Breast epithelium (tissue), 3 donors: Measurements from ENCODE around the gene RNF123.

Source experiments
- POLR2A ChIP-seq: fragments of 450-650 bp; IDR thresholded peaks from one replicate; pipeline ENCODE4 v1.6.1; 2016; ENCODE audit warnings: antibody characterized with exemption, mild to moderate bottlenecking, moderate library complexity
- TF ChIP-seq, protein P1 (sequence below), 3 donors: fragments of 450-650 bp; IDR thresholded peaks; one replicate each; pipeline ENCODE4 v1.5.1; 2016 to 2017; ENCODE audit warnings: antibody characterized with exemption in 3 of 3, mild to moderate bottlenecking in 3 of 3, moderate library complexity in 3 of 3

DNA sequence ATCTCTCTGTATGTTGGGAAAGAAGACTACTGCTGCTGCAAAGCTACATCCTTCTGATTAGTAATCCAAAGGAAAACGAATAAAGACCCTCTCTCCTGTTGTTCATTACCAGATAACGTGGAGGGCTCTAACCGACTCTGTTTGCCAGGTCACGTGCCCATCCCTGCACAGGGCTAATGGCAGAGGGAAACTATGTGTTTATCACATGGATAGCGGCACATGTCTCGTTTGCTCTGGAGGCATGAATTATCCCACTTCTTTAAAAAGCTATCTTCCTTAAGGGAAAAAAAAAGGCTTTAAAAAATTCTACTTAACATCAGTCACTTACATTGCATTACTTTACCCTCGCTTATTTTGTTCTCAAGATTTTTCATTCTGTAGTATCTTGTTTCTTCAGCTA is 48.1 kb upstream of the RNF123 start:
- TF ChIP-seq, protein P1, sequence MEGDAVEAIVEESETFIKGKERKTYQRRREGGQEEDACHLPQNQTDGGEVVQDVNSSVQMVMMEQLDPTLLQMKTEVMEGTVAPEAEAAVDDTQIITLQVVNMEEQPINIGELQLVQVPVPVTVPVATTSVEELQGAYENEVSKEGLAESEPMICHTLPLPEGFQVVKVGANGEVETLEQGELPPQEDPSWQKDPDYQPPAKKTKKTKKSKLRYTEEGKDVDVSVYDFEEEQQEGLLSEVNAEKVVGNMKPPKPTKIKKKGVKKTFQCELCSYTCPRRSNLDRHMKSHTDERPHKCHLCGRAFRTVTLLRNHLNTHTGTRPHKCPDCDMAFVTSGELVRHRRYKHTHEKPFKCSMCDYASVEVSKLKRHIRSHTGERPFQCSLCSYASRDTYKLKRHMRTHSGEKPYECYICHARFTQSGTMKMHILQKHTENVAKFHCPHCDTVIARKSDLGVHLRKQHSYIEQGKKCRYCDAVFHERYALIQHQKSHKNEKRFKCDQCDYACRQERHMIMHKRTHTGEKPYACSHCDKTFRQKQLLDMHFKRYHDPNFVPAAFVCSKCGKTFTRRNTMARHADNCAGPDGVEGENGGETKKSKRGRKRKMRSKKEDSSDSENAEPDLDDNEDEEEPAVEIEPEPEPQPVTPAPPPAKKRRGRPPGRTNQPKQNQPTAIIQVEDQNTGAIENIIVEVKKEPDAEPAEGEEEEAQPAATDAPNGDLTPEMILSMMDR (IDR thresholded peaks at IDR 0.05) = no peak
- no peak for TF ChIP-seq POLR2A
